Right lobe of liver (tissue), 6 donors: ENCODE data around the gene CACHD1. TPM values are rescaled to one million over a fixed set of nuclear protein-coding genes. Genes with fewer than 3 reads are reported as not detected.

Experiments
- ATAC-seq, 4 donors: fragments of 200-7000 bp; cut with Tn5 transposase; one replicate each; pipeline ENCODE4 v1.9.1; 2020; ENCODE audit warnings: mild to moderate bottlenecking in 4 of 4, moderate library complexity in 4 of 4
- DNase-seq, 3 donors: peaks; one replicate each; pipeline ENCODE4 v3.0.0-alpha.2; 2020
- H3K27ac ChIP-seq, 3 donors: fragments of 200-600 bp; one replicate each; pipeline ENCODE4 v1.8.0; 2022
- H3K27me3 ChIP-seq, 2 donors: fragments of 200-600 bp; one replicate each; pipeline ENCODE4 v1.8.0; 2022
- H3K36me3 ChIP-seq, 4 donors: fragments of 200-600 bp; sonication (generic) in 1 of 4; one replicate each; pipeline versions ENCODE4 v1.5.1 to v1.8.0; 2017 to 2022; ENCODE audit warnings: control low read depth in 1 of 4
- H3K4me1 ChIP-seq, 4 donors: fragments of 200-600 bp; sonication (generic) in 1 of 4; one replicate each; pipeline versions ENCODE4 v1.5.1 to v1.8.0; 2017 to 2022; ENCODE audit warnings: control low read depth in 1 of 4
- H3K4me3 ChIP-seq, 3 donors: fragments of 200-600 bp; one replicate each; pipeline ENCODE4 v1.8.0; 2022
- H3K9me3 ChIP-seq, 4 donors: fragments of 200-600 bp; sonication (generic) in 1 of 4; one replicate each; pipeline versions ENCODE4 v1.5.1 to v1.8.0; 2017 to 2022; ENCODE audit warnings: control low read depth in 1 of 4
- POLR2A ChIP-seq: fragments of 450-650 bp; IDR thresholded peaks from one replicate; pipeline ENCODE4 v1.6.1; 2017; ENCODE audit warnings: antibody characterized with exemption, mild to moderate bottlenecking
- WGBS: methylation state at CpG from one replicate; pipeline ENCODE4 v1.1.6; 2018; ENCODE audit warnings: low coverage, low lambda C conversion rate; ENCODE audit not compliant: insufficient coverage; ENCODE audit errors: missing lambda C conversion rate; 5-methylcytosine and 5-hydroxymethylcytosine counted together
- intact Hi-C, 2 donors: fragments of 100-400 bp; cut with DNase I; formaldehyde crosslinking; loops; one replicate each; pipeline versions ENCODE4 v1.11.2 to v1.14.1; 2022
- total RNA-seq, 6 experiments: library from RNA; depleted of rRNA in 2 of 6; stranded (reverse); fragments of >200 nt in 2 of 6; fragmentation: NEBNext Ultra II Directional in 3 of 6; extraction: Animal tissue kit (Norgen Biotek cat#: 25700) in 3 of 6; gene quantifications; one replicate each; pipeline versions ENCODE4 v1.1.0 to v1.2.4, GENCODE V29; 2016 to 2023
- TF ChIP-seq, protein P1 (sequence below), 4 donors: fragments of 200-600 bp in 3 of 4; fragments of 450-650 bp in 1 of 4; IDR thresholded peaks; one replicate each; pipeline versions ENCODE4 v1.5.1 to v1.8.0; 2016 to 2022; ENCODE audit warnings: antibody characterized with exemption in 4 of 4, mild to moderate bottlenecking in 2 of 4
- donor health status: DM: no; HTN: yes; CAD: no.
- donor health status: DM: no; HTN: no; CAD: no.
- donor health status: DM: no; HTN: no; CAD: no.
- donor health status: DM: no; HTN: yes; CAD: no.
- donor health status: DM: no; HTN: yes; CAD: no.

Gene CACHD1
- total RNA-seq, 6 experiments from 2014 or later: 0.59 to 3.0 (median 1.3) TPM

DNA sequence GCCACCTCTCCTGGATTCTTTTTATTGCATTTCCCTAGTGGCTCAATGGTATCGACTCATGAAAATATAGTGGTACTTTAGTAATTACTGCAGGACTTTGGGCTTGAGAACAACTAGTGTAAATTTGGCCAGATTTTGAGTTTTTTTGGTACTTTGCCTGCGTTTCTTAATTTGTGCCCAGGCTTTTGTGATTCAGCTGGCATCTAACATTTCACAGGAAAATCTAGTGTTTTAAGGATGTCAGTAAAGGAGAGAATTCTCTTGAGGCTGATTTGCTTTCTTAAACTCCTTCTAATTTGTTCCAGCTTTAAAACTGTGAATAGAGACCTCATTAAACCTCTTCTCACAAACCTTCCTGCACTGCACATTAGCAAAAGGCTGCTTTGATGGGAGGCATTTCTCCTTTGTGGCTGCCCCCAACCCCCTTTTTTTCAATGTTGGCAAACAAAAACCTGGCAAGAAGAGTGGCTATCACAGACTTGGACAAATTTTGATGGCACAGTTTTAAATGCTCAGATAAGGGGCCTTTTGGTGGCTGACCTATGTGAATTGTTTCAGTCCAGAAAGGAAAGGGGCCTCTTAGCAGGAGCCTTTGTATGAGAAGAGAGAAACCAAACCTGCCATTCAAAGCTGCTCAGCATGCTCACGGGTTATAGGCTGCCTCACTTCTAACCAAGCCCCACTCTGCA lies 161.6 kb downstream of the CACHD1 start:
- no peak for TF ChIP-seq POLR2A
- TF ChIP-seq, protein P1, sequence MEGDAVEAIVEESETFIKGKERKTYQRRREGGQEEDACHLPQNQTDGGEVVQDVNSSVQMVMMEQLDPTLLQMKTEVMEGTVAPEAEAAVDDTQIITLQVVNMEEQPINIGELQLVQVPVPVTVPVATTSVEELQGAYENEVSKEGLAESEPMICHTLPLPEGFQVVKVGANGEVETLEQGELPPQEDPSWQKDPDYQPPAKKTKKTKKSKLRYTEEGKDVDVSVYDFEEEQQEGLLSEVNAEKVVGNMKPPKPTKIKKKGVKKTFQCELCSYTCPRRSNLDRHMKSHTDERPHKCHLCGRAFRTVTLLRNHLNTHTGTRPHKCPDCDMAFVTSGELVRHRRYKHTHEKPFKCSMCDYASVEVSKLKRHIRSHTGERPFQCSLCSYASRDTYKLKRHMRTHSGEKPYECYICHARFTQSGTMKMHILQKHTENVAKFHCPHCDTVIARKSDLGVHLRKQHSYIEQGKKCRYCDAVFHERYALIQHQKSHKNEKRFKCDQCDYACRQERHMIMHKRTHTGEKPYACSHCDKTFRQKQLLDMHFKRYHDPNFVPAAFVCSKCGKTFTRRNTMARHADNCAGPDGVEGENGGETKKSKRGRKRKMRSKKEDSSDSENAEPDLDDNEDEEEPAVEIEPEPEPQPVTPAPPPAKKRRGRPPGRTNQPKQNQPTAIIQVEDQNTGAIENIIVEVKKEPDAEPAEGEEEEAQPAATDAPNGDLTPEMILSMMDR (IDR thresholded peaks at IDR 0.05): no peak
- Histone ChIP-seq H3K9me3 (no peaks in the 10 kb centered on the region), H3K27me3 (no peaks in the 10 kb centered on the region), H3K27ac (no peak overlapping the region), H3K4me3 (no peak overlapping the region), H3K4me1 (no peaks in the 10 kb centered on the region), H3K36me3 (no peaks in the 10 kb centered on the region)
- ATAC-seq (no peak), DNase-seq (no peak)
- intact Hi-C loops: no loop called here
- WGBS: 90% methylated on average over 3 of the region's 3 CpGs

DNA sequence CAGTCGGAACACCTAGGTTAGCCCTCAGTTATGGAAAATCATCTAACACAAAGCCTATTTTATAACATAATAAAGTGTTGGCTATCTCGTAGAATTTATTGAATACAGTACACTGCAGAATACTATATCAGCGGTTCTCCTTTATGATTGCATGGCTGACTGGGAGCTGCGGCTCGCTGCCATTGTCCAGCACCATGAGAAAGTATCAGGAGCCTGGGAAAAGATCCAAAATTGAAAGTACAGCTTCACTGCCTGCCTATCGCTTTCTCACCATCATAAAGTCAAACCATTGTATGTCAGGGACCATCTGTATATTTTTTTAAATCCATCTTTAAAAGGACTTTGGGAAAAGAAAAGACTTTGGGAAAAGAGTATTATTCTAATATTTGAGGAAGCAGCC lies 163.0 kb downstream of the CACHD1 start:
- no peak overlapping the region for H3K4me3 ChIP-seq
- H3K9me3 ChIP-seq: no peaks in the 10 kb centered on the region
- no peaks in the 10 kb centered on the region for H3K36me3 ChIP-seq
- ATAC-seq: no peak
- TF ChIP-seq POLR2A: no peak
- TF ChIP-seq, protein P1 (IDR thresholded peaks at IDR 0.05): no peak
- intact Hi-C loops: no loop called here
- H3K27me3 ChIP-seq: no peaks in the 10 kb centered on the region
- H3K4me1 ChIP-seq: no peaks in the 10 kb centered on the region
- no peak for DNase-seq
- H3K27ac ChIP-seq: no peak overlapping the region
- WGBS: 96% methylated on average over 6 of the region's 6 CpGs

DNA sequence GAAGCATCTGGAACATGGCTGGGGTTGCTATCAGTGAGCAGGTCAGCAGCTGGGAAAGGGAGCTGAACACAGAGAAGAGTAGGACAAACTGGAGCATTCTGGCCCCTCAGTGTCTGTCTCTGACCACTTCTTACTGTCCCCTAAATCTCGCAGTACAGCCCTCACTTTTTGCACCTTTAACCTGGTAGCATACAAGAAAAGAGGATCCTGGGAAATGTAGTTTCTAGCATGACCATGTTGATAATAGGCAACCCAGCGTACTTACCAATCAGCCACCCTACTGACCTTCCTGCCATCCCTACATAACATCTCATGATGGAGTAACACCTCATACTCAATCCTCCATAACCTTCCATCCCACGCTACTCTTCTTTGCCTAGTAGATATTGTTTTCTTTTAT lies 175.8 kb downstream of the CACHD1 start:
- Histone ChIP-seq H3K27me3 (no peaks in the 10 kb centered on the region), H3K4me1 (no peaks in the 10 kb centered on the region), H3K27ac (no peak overlapping the region), H3K9me3 (no peaks in the 10 kb centered on the region), H3K4me3 (no peak overlapping the region), H3K36me3 (no peaks in the 10 kb centered on the region)
- no peak for DNase-seq
- intact Hi-C loops: no loop called here
- ATAC-seq: no peak
- TF ChIP-seq, protein P1 (IDR thresholded peaks at IDR 0.05): no peak
- TF ChIP-seq POLR2A: no peak
- WGBS: 87% methylated on average over 2 of the region's 3 CpGs

DNA sequence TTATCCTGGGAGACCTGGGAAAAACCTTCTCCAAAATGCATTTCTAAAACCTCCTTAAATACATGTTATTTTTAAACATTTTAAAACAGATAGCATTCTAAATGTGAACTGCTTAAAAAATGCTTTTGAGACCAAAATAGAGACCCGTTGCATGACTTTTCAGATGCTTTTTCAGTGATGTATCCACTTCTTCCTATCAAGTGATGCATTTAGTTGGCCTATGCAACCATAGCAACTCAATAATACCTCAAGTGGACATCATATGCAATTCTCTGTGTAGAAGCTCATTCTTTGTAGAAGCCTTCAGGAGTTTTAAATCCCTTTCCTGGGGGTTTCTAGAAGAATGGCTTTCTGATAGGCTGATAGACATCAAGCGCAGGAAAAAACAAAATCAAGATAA lies 180.5 kb downstream of the CACHD1 start:
- no peak overlapping the region for H3K27ac ChIP-seq
- no peak for DNase-seq
- H3K36me3 ChIP-seq: no peaks in the 10 kb centered on the region
- ATAC-seq: no peak
- TF ChIP-seq POLR2A: no peak
- TF ChIP-seq, protein P1 (IDR thresholded peaks at IDR 0.05): no peak
- H3K27me3 ChIP-seq: no peaks in the 10 kb centered on the region
- intact Hi-C loops: no loop called here
- 94% methylated on average over 2 of the region's 2 CpGs for WGBS
- H3K4me1 ChIP-seq: no peaks in the 10 kb centered on the region
- no peak overlapping the region for H3K4me3 ChIP-seq
- no peaks in the 10 kb centered on the region for H3K9me3 ChIP-seq
